CMK (cell line): ENCODE data around the gene LDB1.

ENCODE experiments used
- DNase-seq: peaks from one replicate; pipeline ENCODE4 v3.0.0-alpha.2; 2010; ENCODE audit warnings: low read depth

The LDB1 gene

GRCh38 chr10:102135956-102136526, 15.9 kb upstream of the LDB1 start:
- DNase-seq, result no peak

- no peak for DNase-seq
Observed at GRCh38 chr10:102134416-102134815, 14.2 kb upstream of the LDB1 start.

- peak; percentile 86 for DNase-seq
Observed at GRCh38 chr10:102133373-102134195, 13.4 kb upstream of the LDB1 start.

- peak; percentile 99 for DNase-seq
Observed at GRCh38 chr10:102132563-102133372, 12.6 kb upstream of the LDB1 start, which contains the start of gene PPRC1. PPRC1 (plus strand) TSS chr10:102133040; CDS start chr10:102133069, 29 bp downstream.

- DNase-seq, result no peak
Observed at GRCh38 chr10:102132193-102132562, 12.0 kb upstream of the LDB1 start.

GRCh38 chr10:102131286-102132170, 11.4 kb upstream of the LDB1 start:
- DNase-seq, result no peak

GRCh38 chr10:102123223-102123622, 3.1 kb upstream of the LDB1 start:
- DNase-seq, result no peak

- DNase-seq, result no peak
Observed at GRCh38 chr10:102122450-102122849, 2.3 kb upstream of the LDB1 start.

GRCh38 chr10:102121739-102122372, 1.7 kb upstream of the LDB1 start:
- no peak for DNase-seq

GRCh38 chr10:102120991-102121738, 997 bp upstream of the LDB1 start:
- DNase-seq, result peak; percentile 79

GRCh38 chr10:102119417-102120141, 589 bp downstream of the LDB1 start:
- DNase-seq, result peak; percentile 82

GRCh38 chr10:102118867-102119266, 1.3 kb downstream of the LDB1 start:
- DNase-seq, result no peak

- peak; percentile 94 for DNase-seq
Observed at GRCh38 chr10:102117391-102118159, 2.6 kb downstream of the LDB1 start.

- no peak for DNase-seq
Observed at GRCh38 chr10:102116656-102117055, 3.5 kb downstream of the LDB1 start.

GRCh38 chr10:102115775-102116174, 4.4 kb downstream of the LDB1 start:
- DNase-seq, result no peak

- DNase-seq, result peak; percentile 83
Observed at GRCh38 chr10:102114861-102115618, 5.1 kb downstream of the LDB1 start.

- DNase-seq, result no peak
Observed at GRCh38 chr10:102113956-102114857, 6.0 kb downstream of the LDB1 start.
